ENCODE data around the gene EN1.

EN1 gene

DNA sequence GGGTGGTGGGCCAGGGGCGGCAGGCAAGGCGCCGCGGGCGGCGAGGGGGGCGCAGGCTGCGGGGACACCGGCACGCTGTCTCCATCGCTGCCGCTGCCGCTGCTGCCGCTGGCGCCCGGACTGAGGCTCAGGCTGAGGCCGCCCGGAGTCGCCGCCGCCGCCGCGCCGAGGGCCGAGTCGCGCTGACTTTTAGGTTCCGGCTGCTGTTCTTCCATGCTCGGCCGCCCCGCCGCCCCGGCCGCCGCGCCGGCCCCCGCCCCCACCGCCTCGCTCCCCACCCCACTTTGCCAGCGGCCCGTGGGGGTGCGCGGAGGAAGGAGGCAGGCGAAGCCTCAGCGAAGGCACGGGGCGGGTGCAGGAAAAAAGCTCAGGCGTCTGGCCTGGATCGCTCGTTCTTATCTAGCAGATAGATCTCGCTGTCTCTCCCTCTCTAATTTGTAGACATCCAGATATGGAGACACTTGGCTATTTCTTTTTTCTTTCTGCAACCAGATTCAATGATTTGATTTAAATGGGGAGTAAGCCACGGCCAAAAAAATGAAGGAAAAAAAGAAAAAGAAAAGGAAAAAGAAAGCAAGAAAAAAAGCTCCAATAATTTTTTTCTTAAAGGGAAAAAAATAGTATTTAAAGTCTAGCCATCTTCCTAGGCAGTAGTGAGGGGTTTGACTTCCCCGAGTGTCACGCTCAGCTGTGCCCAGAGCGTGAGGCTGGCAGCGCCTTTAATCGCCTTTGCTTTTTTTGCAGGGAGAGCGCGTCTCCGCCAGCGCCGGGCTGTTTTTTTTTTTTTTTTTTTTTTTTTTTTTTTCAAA is at the start of gene EN1:
TSS of gene EN1 (minus strand) at position 696 of the 809 bp plus-strand sequence. CDS start at position 215, 481 bp downstream.
- in situ Hi-C loops (cut with MboI; ENCODE audit: low sequenced_read_pairs) = no loop called here

DNA sequence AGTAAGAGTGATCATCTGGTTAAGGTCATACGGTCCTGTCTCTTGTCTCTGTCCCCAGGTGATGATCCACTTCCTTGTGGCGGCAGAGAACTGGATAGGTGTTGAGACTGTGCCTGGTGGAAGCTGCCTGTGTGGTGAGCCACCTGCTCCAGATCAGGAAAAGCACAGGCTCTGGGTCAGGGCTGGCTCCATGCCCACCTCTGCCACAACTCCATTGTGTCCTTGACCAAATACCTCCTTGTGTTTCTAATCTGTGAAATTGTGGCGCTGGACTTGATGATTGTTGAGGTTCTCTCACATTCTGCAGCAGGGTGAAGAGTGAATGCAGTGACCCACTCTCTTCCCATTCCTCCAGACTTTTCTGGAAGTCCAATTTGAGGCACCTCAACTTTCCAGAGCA is 45.7 kb upstream of the EN1 start:
- in situ Hi-C loops (cut with MboI; ENCODE audit: low sequenced_read_pairs) = loop anchor here (25.0 kb wide), 1 partner anchor 244 kb away; no protein-coding TSS in a partner anchor

DNA sequence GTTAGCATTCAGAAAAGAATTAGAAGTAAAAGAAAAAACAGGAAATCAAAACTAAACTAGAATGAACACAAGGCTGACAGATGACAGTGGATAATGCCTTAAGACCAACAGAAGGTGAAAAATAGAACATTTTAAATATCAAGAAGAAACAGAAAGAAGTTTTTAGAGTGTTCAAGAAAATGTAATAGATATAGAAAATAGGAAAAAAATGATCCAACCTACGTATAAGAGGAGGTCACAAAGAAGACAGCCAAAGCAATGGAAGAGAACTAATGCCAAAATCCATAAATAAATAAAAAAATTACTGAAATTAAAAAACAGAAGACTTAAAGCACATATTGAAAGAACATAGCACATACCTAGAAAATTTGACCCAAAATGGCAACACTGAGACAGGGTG is 42.5 kb upstream of the EN1 start:
- in situ Hi-C loops (cut with MboI; ENCODE audit: low sequenced_read_pairs) = loop anchor here (25.0 kb wide), 1 partner anchor 247 kb away; no protein-coding TSS in a partner anchor

GRCh38 chr2:118883792-118884191 is 36.3 kb upstream of the EN1 start:
- in situ Hi-C loops (cut with MboI; ENCODE audit: low sequenced_read_pairs) = loop anchor here (25.0 kb wide), 1 partner anchor 254 kb away; no protein-coding TSS in a partner anchor

- in situ Hi-C loops (cut with MboI; ENCODE audit: low sequenced_read_pairs) = loop anchor here (25.0 kb wide), 1 partner anchor 254 kb away; no protein-coding TSS in a partner anchor
These were observed 35.4 kb upstream of the EN1 start for GRCh38 chr2:118882693-118883336.

- in situ Hi-C loops (cut with MboI; ENCODE audit: low sequenced_read_pairs) = loop anchor here (25.0 kb wide), 1 partner anchor 256 kb away; no protein-coding TSS in a partner anchor
These were observed 34.2 kb upstream of the EN1 start for GRCh38 chr2:118881490-118882129.

DNA sequence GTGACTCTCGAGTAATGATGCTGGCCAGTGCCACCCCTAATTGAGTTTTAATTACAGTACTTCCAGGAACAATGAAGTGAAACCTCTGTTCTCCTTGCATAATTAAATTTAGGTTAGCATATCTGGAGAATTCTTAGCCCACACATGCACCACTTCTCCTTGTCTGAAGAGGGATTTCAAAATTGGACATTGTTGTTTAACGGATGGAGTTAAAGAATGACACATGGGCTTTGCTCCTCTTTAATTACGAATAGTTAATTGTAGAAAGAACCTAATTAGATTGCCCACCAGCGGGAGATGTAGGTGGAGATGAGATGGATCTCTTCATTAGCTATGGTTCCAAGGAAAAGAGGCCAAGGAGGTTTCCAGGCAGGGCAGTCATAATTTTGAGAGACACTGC is 33.1 kb upstream of the EN1 start:
- in situ Hi-C loops (cut with MboI; ENCODE audit: low sequenced_read_pairs) = loop anchor here (25.0 kb wide), 1 partner anchor 257 kb away; no protein-coding TSS in a partner anchor

- in situ Hi-C loops (cut with MboI; ENCODE audit: low sequenced_read_pairs) = loop anchor here (25.0 kb wide), 1 partner anchor 259 kb away; no protein-coding TSS in a partner anchor
These were observed 31.2 kb upstream of the EN1 start for GRCh38 chr2:118878531-118879149.

DNA sequence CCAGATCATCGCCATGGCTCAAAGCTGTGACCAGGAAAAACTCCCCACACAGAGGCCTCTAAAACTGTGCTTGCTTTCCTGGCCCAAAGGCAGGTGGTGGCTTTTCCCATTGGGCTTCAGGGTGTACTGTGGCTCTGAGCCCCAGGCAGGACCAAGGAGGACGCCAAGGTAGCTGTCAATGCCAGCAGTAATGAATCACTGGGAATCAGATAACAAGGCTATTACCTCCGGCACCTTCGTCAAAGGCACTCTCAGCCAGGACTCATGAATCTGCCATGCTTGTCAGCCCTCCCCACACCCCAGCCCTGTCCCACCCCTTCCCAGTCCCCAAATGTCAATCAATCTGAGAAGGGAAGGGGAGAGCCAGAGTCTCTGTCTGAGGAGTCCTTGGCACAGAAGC is 27.9 kb upstream of the EN1 start:
- in situ Hi-C loops (cut with MboI; ENCODE audit: low sequenced_read_pairs) = loop anchor here (25.0 kb wide), 1 partner anchor 262 kb away; no protein-coding TSS in a partner anchor

DNA sequence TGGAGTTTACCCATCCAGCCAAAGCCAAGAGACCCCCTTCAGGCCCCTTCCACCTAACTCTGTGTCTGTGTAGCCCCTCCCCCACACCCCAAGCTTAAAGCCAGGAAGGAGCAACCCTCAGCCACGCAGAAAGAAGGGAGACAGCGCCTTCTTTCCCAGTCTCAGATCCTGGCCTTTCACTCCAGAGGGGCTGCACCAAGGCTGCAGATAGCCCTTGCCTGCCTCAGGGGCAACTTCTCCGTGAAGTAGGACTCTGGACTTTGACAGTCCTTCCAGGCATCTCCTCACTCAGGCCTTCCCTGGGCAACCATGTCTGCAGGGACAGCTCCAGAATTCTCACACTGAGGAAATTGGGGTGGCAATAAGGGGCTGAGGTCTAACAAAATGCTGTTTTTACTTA is 26.9 kb upstream of the EN1 start:
- in situ Hi-C loops (cut with MboI; ENCODE audit: low sequenced_read_pairs) = no loop called here

GRCh38 chr2:118865106-118865505 is 17.7 kb upstream of the EN1 start:
- in situ Hi-C loops (cut with MboI; ENCODE audit: low sequenced_read_pairs) = no loop called here

- in situ Hi-C loops (cut with MboI; ENCODE audit: low sequenced_read_pairs) = no loop called here
These were observed 16.8 kb upstream of the EN1 start for GRCh38 chr2:118864207-118864606.

DNA sequence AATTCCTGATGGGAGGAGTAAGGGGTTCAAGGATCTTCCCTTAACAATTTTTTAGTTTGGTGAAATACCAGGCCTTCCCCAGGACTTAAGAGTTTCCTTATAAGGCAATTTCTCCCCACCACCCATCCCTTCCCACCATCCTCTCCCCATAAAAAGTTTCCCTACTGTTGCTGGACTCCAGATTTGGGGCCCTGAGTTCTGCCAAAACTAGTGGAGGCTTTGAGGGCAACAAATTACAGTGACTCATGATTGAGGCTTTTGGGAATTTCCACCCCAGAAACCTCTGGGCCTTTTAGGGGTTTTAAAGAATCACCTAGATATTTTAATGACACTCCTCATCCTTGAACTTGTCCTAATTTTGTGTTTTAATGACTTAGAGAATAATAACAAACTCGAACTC is 14.3 kb upstream of the EN1 start:
- in situ Hi-C loops (cut with MboI; ENCODE audit: low sequenced_read_pairs) = no loop called here

DNA sequence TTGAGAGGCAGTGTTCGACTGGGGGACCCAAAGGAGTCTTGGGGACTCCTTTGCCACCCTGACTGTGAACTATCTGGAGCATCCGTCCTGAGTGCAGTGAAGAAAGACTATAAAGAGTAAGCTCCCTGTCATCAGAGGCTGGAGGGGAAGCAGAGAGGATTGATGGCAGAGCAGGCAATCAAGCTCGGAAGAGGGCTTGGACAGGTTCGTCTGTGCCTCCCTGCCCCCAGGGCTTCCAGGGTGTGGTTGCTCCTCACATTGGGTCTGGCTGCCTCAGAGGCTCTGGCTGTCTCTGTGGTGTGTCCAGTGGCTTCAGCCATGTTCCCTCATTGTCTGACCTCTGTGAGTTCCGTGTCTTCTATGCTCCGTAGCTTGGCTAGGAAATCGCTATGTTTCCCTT is 13.8 kb upstream of the EN1 start:
- in situ Hi-C loops (cut with MboI; ENCODE audit: low sequenced_read_pairs) = no loop called here

DNA sequence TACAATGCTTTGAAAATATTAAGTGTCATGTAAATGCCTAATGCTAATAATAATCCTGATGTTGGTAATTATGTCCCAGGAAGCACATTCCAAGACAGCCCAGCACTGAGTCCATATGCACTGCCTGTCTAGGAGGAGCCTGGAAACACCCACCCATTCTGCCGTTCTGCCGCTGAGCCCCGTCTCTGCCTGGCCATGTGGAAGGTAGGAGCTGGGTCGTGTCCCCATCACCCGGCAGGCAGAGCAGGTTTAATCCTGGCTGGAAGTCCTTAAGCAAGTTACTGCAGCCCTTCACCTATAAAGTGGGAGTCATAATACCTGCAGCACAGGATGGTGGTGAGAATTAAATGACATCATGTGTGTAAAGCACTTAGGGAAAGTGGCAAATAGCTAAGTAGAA is 13.1 kb upstream of the EN1 start:
- in situ Hi-C loops (cut with MboI; ENCODE audit: low sequenced_read_pairs) = no loop called here

GRCh38 chr2:118859157-118859770 is 11.8 kb upstream of the EN1 start:
- in situ Hi-C loops (cut with MboI; ENCODE audit: low sequenced_read_pairs) = no loop called here

DNA sequence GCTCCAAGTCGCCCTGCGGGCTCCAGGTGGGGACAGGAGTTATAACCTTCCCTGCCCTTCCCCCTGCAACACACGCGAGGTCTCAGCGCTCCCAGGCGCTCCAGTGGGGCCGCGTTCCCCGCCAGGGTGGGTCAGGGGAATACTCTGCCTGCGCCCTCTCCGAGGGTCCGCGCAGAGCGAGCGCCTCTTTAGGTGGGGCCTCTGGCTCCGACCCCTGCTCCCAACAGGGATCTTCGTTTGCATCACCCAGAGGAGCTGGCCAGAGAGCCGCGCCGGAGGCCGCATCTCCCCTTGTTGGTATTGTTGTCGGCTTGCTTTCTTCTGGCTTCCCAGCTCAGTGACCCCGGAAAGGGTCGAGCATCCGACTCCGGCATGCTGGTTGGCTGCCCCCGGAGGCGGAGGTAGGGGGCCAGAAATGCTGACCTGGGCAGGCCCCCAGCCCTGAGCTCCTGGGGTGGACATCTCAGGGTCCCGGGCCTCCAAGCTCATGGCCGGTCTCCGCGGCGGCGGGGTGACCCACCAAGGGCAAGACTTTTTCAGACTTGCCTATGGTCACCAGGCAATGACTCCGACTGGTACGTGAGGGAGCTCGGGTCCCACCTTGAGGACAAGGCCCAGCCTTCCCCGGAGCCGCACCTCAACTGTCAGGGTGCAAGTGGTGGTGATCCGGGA is 11.2 kb upstream of the EN1 start:
- in situ Hi-C loops (cut with MboI; ENCODE audit: low sequenced_read_pairs) = no loop called here

DNA sequence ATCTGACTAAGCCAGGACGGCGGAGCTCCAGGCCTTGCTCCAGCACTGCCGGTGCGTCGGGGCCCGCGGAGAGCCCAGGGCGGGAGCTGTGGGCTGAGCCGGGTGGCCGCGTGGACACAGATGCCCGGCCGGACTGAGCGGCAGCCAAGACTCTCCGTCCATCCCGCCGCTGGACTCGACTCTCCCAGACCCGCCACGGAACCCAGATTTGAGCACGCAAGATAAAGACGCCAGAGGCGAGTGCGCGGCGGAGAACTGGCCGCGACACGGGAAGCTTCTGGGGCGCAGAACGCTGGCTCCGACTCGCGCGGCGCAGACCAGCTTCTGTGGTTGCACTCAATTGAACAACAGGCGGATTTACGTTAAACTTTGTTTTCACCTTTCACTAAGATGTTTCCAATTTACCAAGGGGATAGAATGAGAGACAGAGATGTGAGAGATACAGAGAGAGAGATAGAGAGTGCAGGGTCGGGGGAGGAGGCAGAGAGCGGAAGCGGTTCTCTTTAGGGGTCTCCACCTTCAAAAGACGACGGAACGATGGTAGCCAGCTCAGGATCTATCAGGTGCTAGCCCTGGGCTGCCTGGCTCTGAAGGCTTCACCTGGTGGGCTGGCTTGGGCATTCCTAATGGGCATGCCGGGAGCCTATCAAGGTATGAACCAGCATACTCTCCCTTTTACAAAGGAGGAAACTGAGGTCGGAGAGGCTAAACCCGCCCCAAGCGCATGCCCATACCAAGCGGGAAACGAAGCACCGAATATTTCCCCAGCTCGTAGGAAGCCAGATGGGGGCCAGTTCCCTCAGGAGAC is 10.4 kb upstream of the EN1 start:
- in situ Hi-C loops (cut with MboI; ENCODE audit: low sequenced_read_pairs) = no loop called here

Data from HL-60/S4 treated with phorbol 12-myristate 13-acetate at 8.2 ng/mL for 4 days and 3 days (cell line).